ENCODE measurements around the gene THOP1.

- TF ChIP-seq POLR2A (IDR thresholded peaks at IDR 0.05): no peak
- TF ChIP-seq CTCF (IDR thresholded peaks at IDR 0.05): no peak
Measured at GRCh38 chr19:2740314-2740656, 45.0 kb upstream of the THOP1 start.

Measured in uterus (tissue), 2 donors.